Vagina (tissue), 2 donors: ENCODE results near the gene IL17RA.

Experiments used
- CTCF ChIP-seq, 3 experiments: fragments of 450-650 bp in 2 of 3; fragments of 200-600 bp in 1 of 3; sonication (generic) in 1 of 3; IDR thresholded peaks; one replicate each; pipeline ENCODE4 v1.5.1; 2017 to 2019; ENCODE audit warnings: antibody characterized with exemption in 3 of 3, mild to moderate bottlenecking in 2 of 3, moderate library complexity in 2 of 3
- POLR2A ChIP-seq, 2 donors: fragments of 450-650 bp; IDR thresholded peaks; one replicate each; pipeline ENCODE4 v1.6.1; 2017; ENCODE audit warnings: antibody characterized with exemption in 2 of 2, mild to moderate bottlenecking in 2 of 2, moderate library complexity in 2 of 2
- POLR2AphosphoS5 ChIP-seq, 2 donors: sonication (generic); formaldehyde crosslinking; IDR thresholded peaks; one replicate each; pipeline ENCODE4 v1.9.0; 2017; ENCODE audit warnings: antibody characterized with exemption in 2 of 2, mild to moderate bottlenecking in 2 of 2, low read depth in 1 of 2; ENCODE audit not compliant: insufficient read depth in 1 of 2

- TF ChIP-seq CTCF (IDR thresholded peaks at IDR 0.05), result peak in 1 of 3 experiments; percentile 8
- peak in 1 of 2 donors; percentile 77 for TF ChIP-seq POLR2A (IDR thresholded peaks at IDR 0.05)
- TF ChIP-seq POLR2AphosphoS5 (IDR thresholded peaks at IDR 0.05; ENCODE audit: insufficient read depth in 1 of 2, low read depth in 1 of 2), result peak; percentile 68 to 73
Observed at GRCh38 chr22:17084554-17085276, at the start of gene IL17RA.
